SK-N-SH treated with all-trans-retinoic acid at 6 μM for 48 hours (cell line): ENCODE measurements around the gene EDAR.

Experiments
- CSRNP3 ChIP-seq: fragments of 250-450 bp; sonication (Bioruptor Pico); IDR thresholded peaks from 2 replicates; pipeline ENCODE4 v1.5.1; 2021; ENCODE audit warnings: mild to moderate bottlenecking, moderate library complexity
- ESRRG ChIP-seq: fragments of 250-450 bp; sonication (Bioruptor Pico); IDR thresholded peaks from 2 replicates; pipeline ENCODE4 v1.6.1; 2021; ENCODE audit warnings: mild to moderate bottlenecking
- OSR1 ChIP-seq: fragments of 250-450 bp; sonication (Bioruptor Pico); IDR thresholded peaks from 2 replicates; pipeline ENCODE4 v1.8.0; 2022; ENCODE audit warnings: moderate library complexity, mild to moderate bottlenecking, inconsistent platforms
- POU6F1 ChIP-seq: fragments of 250-450 bp; sonication (Bioruptor Pico); IDR thresholded peaks from 2 replicates; pipeline ENCODE4 v1.8.0; 2021; ENCODE audit warnings: low read depth, mild to moderate bottlenecking, moderate library complexity, borderline replicate concordance
- PPARA ChIP-seq: fragments of 250-450 bp; sonication (Bioruptor Pico); IDR thresholded peaks from 2 replicates; pipeline ENCODE4 v1.5.0; 2020; ENCODE audit warnings: mild to moderate bottlenecking, borderline replicate concordance
- SNAI2 ChIP-seq: fragments of 250-450 bp; sonication (Bioruptor Pico); IDR thresholded peaks from 2 replicates; pipeline ENCODE4 v1.5.0; 2020; ENCODE audit warnings: mild to moderate bottlenecking, moderate library complexity
- TOX ChIP-seq: fragments of 250-450 bp; sonication (Bioruptor Pico); IDR thresholded peaks from 2 replicates; pipeline ENCODE4 v1.8.0; 2021; ENCODE audit warnings: mild to moderate bottlenecking, moderate library complexity, borderline replicate concordance
- ZC3H10 ChIP-seq: fragments of 250-450 bp; sonication (Bioruptor Pico); IDR thresholded peaks from 2 replicates; pipeline ENCODE4 v1.5.1; 2021; ENCODE audit warnings: mild to moderate bottlenecking, moderate library complexity
- ZFP3 ChIP-seq: fragments of 250-450 bp; sonication (Bioruptor Pico); IDR thresholded peaks from 2 replicates; pipeline ENCODE4 v1.5.0; 2020; ENCODE audit warnings: mild to moderate bottlenecking, moderate library complexity
- ZFP30 ChIP-seq: fragments of 450-650 bp; formaldehyde crosslinking; IDR thresholded peaks from 2 replicates; pipeline ENCODE4 v1.5.0; 2022; ENCODE audit warnings: mild to moderate bottlenecking, moderate library complexity
- ZNF8 ChIP-seq: fragments of 450-650 bp; formaldehyde crosslinking; IDR thresholded peaks from 2 replicates; pipeline ENCODE4 v1.5.0; 2020; ENCODE audit warnings: mild to moderate bottlenecking, moderate library complexity
- TF ChIP-seq, protein P1 (sequence below): fragments of 250-450 bp; sonication (Bioruptor Pico); IDR thresholded peaks from 2 replicates; pipeline ENCODE4 v1.5.1; 2020; ENCODE audit warnings: low read depth, mild to moderate bottlenecking, moderate library complexity
- TF ChIP-seq, protein P2 (sequence below): fragments of 250-450 bp; sonication (Bioruptor Pico); IDR thresholded peaks from 2 replicates; pipeline ENCODE4 v1.8.0; 2020; ENCODE audit warnings: mild to moderate bottlenecking, moderate library complexity, borderline replicate concordance

- TF ChIP-seq ZC3H10 (CRISPR knock-in tag): no peak
- no peak for TF ChIP-seq CSRNP3
- no peak for TF ChIP-seq TOX (CRISPR knock-in tag)
- TF ChIP-seq POU6F1 (CRISPR knock-in tag): no peak
- TF ChIP-seq, protein P1, sequence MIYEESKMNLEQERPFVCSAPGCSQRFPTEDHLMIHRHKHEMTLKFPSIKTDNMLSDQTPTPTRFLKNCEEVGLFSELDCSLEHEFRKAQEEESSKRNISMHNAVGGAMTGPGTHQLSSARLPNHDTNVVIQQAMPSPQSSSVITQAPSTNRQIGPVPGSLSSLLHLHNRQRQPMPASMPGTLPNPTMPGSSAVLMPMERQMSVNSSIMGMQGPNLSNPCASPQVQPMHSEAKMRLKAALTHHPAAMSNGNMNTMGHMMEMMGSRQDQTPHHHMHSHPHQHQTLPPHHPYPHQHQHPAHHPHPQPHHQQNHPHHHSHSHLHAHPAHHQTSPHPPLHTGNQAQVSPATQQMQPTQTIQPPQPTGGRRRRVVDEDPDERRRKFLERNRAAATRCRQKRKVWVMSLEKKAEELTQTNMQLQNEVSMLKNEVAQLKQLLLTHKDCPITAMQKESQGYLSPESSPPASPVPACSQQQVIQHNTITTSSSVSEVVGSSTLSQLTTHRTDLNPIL: no peak
- TF ChIP-seq PPARA: no peak
- TF ChIP-seq ZFP30 (CRISPR knock-in tag): no peak
- no peak for TF ChIP-seq SNAI2 (CRISPR knock-in tag)
- no peak for TF ChIP-seq OSR1
- TF ChIP-seq ZNF8 (CRISPR knock-in tag): no peak
- no peak for TF ChIP-seq ESRRG (CRISPR knock-in tag)
- TF ChIP-seq ZFP3 (CRISPR knock-in tag): no peak
- TF ChIP-seq, protein P2, sequence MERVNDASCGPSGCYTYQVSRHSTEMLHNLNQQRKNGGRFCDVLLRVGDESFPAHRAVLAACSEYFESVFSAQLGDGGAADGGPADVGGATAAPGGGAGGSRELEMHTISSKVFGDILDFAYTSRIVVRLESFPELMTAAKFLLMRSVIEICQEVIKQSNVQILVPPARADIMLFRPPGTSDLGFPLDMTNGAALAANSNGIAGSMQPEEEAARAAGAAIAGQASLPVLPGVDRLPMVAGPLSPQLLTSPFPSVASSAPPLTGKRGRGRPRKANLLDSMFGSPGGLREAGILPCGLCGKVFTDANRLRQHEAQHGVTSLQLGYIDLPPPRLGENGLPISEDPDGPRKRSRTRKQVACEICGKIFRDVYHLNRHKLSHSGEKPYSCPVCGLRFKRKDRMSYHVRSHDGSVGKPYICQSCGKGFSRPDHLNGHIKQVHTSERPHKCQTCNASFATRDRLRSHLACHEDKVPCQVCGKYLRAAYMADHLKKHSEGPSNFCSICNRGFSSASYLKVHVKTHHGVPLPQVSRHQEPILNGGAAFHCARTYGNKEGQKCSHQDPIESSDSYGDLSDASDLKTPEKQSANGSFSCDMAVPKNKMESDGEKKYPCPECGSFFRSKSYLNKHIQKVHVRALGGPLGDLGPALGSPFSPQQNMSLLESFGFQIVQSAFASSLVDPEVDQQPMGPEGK (CRISPR knock-in tag): no peak
Measured at GRCh38 chr2:108988796-108989713, at the start of gene EDAR.
